Jurkat, Clone E6-1 (cell line): ENCODE measurements around the gene ANGPTL8.
A peak's percentile ranks its signal among the peaks of the same experiment; 100 is the strongest.

Experiments
- DNase-seq: peaks from one replicate; pipeline ENCODE4 v3.0.0-alpha.2; 2011; ENCODE audit warnings: low read depth, low spot score
- H3K4me3 ChIP-seq: 2 replicates; pipeline ENCODE4 v1.5.1; 2011; ENCODE audit warnings: mild to moderate bottlenecking, low read length, control low read depth, moderate library complexity

ANGPTL8 gene

GRCh38 chr19:11279505-11280236 is 40.3 kb downstream of the ANGPTL8 start:
- H3K4me3 ChIP-seq, result no peak overlapping the region
- peak; percentile 99 for DNase-seq

GRCh38 chr19:11281356-11282049 is 42.1 kb downstream of the ANGPTL8 start:
- no peak for DNase-seq
- no peak overlapping the region for H3K4me3 ChIP-seq

- DNase-seq, result no peak
Measured at GRCh38 chr19:11284515-11284914, 45.1 kb downstream of the ANGPTL8 start.

GRCh38 chr19:11286312-11286974 is 47.0 kb downstream of the ANGPTL8 start:
- no peak overlapping the region for H3K4me3 ChIP-seq
- no peak for DNase-seq

More at GRCh38 chr19:11284515-11284914, 45.1 kb downstream of the ANGPTL8 start:
- no peak overlapping the region for H3K4me3 ChIP-seq

GRCh38 chr19:11288349-11288748 is 48.9 kb downstream of the ANGPTL8 start:
- no peak for DNase-seq
- no peak overlapping the region for H3K4me3 ChIP-seq

- DNase-seq, result no peak
Measured at GRCh38 chr19:11290256-11290655, 50.8 kb downstream of the ANGPTL8 start.

GRCh38 chr19:11291415-11291814 is 52.0 kb downstream of the ANGPTL8 start:
- no peak overlapping the region for H3K4me3 ChIP-seq
- DNase-seq, result no peak

More at GRCh38 chr19:11290256-11290655, 50.8 kb downstream of the ANGPTL8 start:
- no peak overlapping the region for H3K4me3 ChIP-seq
